SH-SY5Y (cell line): ENCODE results near the gene CXCL14.

ENCODE experiments used
- GATA2 ChIP-seq: IDR thresholded peaks from 2 replicates; pipeline ENCODE4 v1.6.1; 2011; ENCODE audit warnings: mild to moderate bottlenecking, low read depth, low read length
- GATA3 ChIP-seq: IDR thresholded peaks from 2 replicates; pipeline ENCODE4 v1.6.1; 2011; ENCODE audit warnings: low read depth, mild to moderate bottlenecking, low read length, moderate library complexity

Gene CXCL14

GRCh38 chr5:135601466-135601865 lies 22.7 kb upstream of the CXCL14 start:
- no peak for TF ChIP-seq GATA2
- TF ChIP-seq GATA3 = no peak

- TF ChIP-seq GATA2 (no peak), GATA3 (no peak)
Observed at GRCh38 chr5:135600971-135601381, 22.2 kb upstream of the CXCL14 start.

- no peak for TF ChIP-seq GATA2
- no peak for TF ChIP-seq GATA3
Observed at GRCh38 chr5:135600152-135600570, 21.4 kb upstream of the CXCL14 start.

- TF ChIP-seq GATA3 (no peak), GATA2 (no peak)
Observed at GRCh38 chr5:135599421-135600151, 20.8 kb upstream of the CXCL14 start.

- TF ChIP-seq GATA2 = no peak
- no peak for TF ChIP-seq GATA3
Observed at GRCh38 chr5:135598691-135599395, 20.1 kb upstream of the CXCL14 start.

GRCh38 chr5:135596788-135597187 lies 18.0 kb upstream of the CXCL14 start:
- TF ChIP-seq GATA2 = no peak
- no peak for TF ChIP-seq GATA3

GRCh38 chr5:135596157-135596763 lies 17.5 kb upstream of the CXCL14 start:
- no peak for TF ChIP-seq GATA2
- no peak for TF ChIP-seq GATA3

- TF ChIP-seq GATA2 (no peak), GATA3 (no peak)
Observed at GRCh38 chr5:135594416-135594960, 15.7 kb upstream of the CXCL14 start.

GRCh38 chr5:135593886-135594285 lies 15.1 kb upstream of the CXCL14 start:
- TF ChIP-seq GATA2 = no peak
- TF ChIP-seq GATA3 = no peak

GRCh38 chr5:135593141-135593540 lies 14.3 kb upstream of the CXCL14 start:
- TF ChIP-seq GATA3 (no peak), GATA2 (no peak)

GRCh38 chr5:135592312-135593045 lies 13.7 kb upstream of the CXCL14 start:
- TF ChIP-seq GATA2 (no peak), GATA3 (no peak)

- TF ChIP-seq GATA3 (no peak), GATA2 (no peak)
Observed at GRCh38 chr5:135591277-135591676, 12.5 kb upstream of the CXCL14 start.

- TF ChIP-seq GATA2 (no peak), GATA3 (no peak)
Observed at GRCh38 chr5:135589152-135589551, 10.4 kb upstream of the CXCL14 start.
